Measurements from ENCODE around the gene TPH1.

The TPH1 gene

GRCh38 chr11:18012122-18012905, 33.8 kb downstream of the TPH1 start:
- H3K27ac ChIP-seq (replicated peaks): peak overlapping the region; percentile 55
- DNase-seq (ENCODE audit: low read depth in 1 of 2, low spot score in 1 of 2): peak in 1 of 2 experiments; percentile 9
- no peak for TF ChIP-seq GABPA (IDR thresholded peaks at IDR 0.05; ENCODE audit: low read depth)
- TF ChIP-seq POLR2AphosphoS5 (IDR thresholded peaks at IDR 0.05; ENCODE audit: low read depth): no peak
- no peak for TF ChIP-seq REST (IDR thresholded peaks at IDR 0.05; ENCODE audit: insufficient replicate concordance, low read depth)
- TF ChIP-seq SPI1 (IDR thresholded peaks at IDR 0.05; ENCODE audit: borderline replicate concordance, low read depth): no peak
- TF ChIP-seq, protein P1, sequence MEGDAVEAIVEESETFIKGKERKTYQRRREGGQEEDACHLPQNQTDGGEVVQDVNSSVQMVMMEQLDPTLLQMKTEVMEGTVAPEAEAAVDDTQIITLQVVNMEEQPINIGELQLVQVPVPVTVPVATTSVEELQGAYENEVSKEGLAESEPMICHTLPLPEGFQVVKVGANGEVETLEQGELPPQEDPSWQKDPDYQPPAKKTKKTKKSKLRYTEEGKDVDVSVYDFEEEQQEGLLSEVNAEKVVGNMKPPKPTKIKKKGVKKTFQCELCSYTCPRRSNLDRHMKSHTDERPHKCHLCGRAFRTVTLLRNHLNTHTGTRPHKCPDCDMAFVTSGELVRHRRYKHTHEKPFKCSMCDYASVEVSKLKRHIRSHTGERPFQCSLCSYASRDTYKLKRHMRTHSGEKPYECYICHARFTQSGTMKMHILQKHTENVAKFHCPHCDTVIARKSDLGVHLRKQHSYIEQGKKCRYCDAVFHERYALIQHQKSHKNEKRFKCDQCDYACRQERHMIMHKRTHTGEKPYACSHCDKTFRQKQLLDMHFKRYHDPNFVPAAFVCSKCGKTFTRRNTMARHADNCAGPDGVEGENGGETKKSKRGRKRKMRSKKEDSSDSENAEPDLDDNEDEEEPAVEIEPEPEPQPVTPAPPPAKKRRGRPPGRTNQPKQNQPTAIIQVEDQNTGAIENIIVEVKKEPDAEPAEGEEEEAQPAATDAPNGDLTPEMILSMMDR (IDR thresholded peaks at IDR 0.05; ENCODE audit: insufficient read depth, low read length): no peak

DNA sequence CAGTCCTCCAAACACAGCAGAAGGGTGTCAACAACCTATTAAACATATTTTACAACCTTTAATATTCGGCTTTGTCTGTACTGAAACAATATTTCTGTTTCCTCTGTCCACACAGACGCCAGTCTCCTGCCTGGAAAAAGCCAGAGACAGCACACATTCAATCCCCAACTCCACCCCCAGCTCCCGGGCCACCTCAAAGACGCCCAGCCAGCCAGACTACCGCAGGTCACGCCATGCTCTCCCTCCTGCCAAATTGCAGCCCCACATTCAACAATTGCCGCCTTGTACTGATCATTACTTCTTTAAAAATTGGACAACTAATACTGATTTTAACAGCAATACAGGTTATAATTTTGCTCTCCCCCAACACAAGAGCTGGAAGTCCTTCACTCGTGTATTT, 34.4 kb downstream of the TPH1 start:
- Histone ChIP-seq H3K4me3 (replicated peaks; ENCODE audit: insufficient read depth, low read length) (peak overlapping the region; percentile 61; the same call in 1 of the 2 replicates), H3K27me3 (ENCODE audit: insufficient read depth, poor library complexity, severe bottlenecking) (no peaks in the 10 kb centered on the region), H3K27ac (replicated peaks) (no peak overlapping the region)
- TF ChIP-seq GABPA (IDR thresholded peaks at IDR 0.05; ENCODE audit: low read depth): no peak
- TF ChIP-seq, protein P1 (IDR thresholded peaks at IDR 0.05; ENCODE audit: insufficient read depth, low read length): no peak
- no peak for TF ChIP-seq SPI1 (IDR thresholded peaks at IDR 0.05; ENCODE audit: borderline replicate concordance, low read depth)
- no peak for TF ChIP-seq POLR2AphosphoS5 (IDR thresholded peaks at IDR 0.05; ENCODE audit: low read depth)
- TF ChIP-seq REST (IDR thresholded peaks at IDR 0.05; ENCODE audit: insufficient replicate concordance, low read depth): no peak
- no peak for DNase-seq (ENCODE audit: low read depth in 1 of 2, low spot score in 1 of 2)

More at GRCh38 chr11:18012122-18012905, 33.8 kb downstream of the TPH1 start:
- H3K27me3 ChIP-seq (ENCODE audit: insufficient read depth, poor library complexity, severe bottlenecking): no peaks in the 10 kb centered on the region
- H3K4me3 ChIP-seq (replicated peaks; ENCODE audit: insufficient read depth, low read length): peak overlapping the region; percentile 61

- TF ChIP-seq SPI1 (IDR thresholded peaks at IDR 0.05; ENCODE audit: borderline replicate concordance, low read depth) (no peak), GABPA (IDR thresholded peaks at IDR 0.05; ENCODE audit: low read depth) (no peak), REST (IDR thresholded peaks at IDR 0.05; ENCODE audit: insufficient replicate concordance, low read depth) (no peak), POLR2AphosphoS5 (IDR thresholded peaks at IDR 0.05; ENCODE audit: low read depth) (no peak)
- TF ChIP-seq, protein P1 (IDR thresholded peaks at IDR 0.05; ENCODE audit: insufficient read depth, low read length): no peak
- Histone ChIP-seq H3K4me3 (replicated peaks; ENCODE audit: insufficient read depth, low read length) (no peak overlapping the region), H3K27me3 (ENCODE audit: insufficient read depth, poor library complexity, severe bottlenecking) (no peaks in the 10 kb centered on the region), H3K27ac (replicated peaks) (no peak overlapping the region)
- no peak for DNase-seq (ENCODE audit: low read depth in 1 of 2, low spot score in 1 of 2)
Measured at GRCh38 chr11:18010977-18011586, 35.0 kb downstream of the TPH1 start.

Data from HL-60 (cell line).